ENCODE results near the gene GLI3.

GLI3 gene

DNA sequence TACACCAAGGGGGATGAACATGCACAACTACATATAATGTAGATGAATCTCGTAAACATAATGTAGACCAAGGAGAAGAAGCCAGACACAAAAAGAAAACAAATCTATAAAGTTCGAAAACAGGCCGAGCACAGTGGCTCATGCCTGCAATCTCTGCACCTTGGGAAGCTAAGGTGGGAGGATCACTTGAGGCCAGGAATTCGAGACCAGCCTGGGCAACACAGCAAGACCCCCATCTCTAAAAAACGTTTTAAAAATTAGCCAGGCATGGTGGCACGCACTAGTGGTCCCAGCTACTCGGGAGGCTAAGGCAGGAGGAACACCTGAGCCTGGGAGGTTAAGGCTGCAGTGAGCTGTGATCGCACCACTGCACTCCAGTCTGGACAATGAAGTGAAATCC lies 68.5 kb downstream of the GLI3 start:
- no peak for FAIRE-seq

DNA sequence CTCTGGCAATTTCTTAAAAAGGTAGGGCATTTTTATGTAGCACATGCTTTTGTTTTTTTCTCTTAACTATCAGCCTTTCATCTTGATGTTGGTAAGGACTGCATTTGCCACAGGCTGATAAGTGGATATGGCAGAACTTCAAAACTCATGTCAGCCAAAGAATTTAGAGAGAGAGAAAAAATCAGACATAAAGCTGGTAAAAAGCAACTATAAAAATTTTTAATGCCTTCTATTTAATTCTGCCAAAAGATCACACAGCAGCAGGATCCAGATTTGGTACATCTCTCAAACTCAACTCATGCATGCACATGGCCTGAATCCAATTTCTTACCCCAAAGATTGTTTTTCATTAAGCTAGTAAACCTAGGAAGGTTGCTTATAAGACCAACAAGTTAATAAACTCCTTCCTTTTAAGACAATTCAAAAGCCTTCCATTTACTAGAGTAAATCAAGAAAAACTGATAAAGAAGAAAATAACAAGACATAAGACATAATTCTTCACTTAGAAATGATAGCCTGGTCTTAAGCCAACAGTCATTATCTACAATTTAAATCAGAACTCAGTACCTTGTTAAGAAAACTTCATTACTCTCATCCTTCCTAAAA lies 69.3 kb downstream of the GLI3 start:
- FAIRE-seq, result no peak

DNA sequence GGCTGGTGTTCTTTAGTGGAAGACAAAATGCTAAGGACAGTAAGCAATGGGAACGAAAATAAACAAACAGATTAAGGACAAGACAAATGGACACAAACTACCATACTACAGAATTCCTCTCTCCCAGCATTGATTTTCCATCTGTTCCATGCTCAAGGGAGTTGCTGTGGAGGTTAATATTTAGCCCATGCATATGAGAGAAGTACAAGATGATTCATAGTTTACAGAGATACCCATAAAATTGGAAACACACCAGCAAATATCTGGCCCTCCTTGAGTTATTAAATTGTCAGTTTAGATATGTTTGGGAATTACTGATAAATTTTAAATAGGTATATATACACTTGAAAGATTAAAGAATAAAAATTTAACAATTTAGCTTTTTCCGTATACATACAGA lies 69.8 kb downstream of the GLI3 start:
- no peak for FAIRE-seq

DNA sequence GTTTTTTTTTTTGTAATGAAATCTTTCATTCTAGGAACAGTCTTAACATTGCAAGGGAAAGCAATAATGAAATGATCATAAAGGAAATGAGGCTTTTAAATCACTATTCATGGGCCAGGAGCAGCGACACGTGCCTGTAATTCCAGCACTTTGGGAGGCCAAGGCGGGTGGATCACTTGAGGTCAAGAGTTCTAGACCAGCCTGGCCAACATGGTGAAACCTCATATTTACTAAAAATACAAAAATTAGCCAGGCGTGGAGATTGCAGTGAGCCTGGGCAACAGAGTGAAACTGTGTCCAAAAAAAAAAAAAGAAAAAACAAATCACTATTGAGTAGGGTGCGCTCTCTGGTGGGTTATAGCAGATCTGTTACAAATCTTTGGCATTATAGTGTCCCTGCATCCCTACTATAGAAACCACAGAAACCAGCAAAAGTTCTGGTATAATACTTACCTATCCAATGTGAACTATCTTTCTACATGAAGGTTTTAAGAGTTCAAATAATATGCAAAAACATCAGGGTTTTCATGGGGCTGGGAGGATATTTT lies 72.1 kb downstream of the GLI3 start:
- FAIRE-seq, result no peak

DNA sequence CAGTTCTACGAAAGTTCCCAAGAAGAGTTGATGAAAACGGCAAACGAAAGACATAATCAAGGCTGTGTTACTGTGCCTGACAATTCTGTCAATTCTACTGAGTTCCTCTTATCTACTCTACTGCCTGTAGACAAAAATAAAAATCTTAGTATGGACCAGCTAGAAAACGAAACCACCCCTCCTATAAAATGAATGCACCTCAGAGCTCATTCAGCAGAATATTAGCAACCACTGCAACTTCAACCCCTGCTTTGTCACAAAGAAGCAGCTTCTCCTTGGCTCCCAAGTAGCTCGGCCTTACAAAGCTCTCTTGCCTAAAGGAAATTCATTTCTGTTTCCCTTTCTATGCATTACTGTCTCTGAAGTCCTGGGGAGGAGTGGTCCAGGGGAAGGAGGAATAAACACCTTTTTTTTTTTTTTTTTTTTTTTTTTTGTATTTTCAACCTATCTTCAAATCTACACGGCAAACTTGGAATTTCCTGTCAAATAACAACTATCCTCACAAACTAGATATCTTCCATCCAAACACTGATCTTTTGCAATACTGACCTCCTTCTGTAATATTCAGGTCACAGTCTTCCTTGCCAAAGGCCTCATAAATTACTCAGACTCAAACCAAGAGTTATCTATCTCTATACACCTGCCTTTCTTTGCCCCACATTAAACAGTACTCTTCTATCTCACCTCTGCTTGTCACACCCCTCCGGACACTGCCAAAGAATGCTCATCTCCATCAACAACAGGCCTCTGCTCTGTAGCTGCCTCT lies 74.3 kb downstream of the GLI3 start:
- FAIRE-seq, result no peak

DNA sequence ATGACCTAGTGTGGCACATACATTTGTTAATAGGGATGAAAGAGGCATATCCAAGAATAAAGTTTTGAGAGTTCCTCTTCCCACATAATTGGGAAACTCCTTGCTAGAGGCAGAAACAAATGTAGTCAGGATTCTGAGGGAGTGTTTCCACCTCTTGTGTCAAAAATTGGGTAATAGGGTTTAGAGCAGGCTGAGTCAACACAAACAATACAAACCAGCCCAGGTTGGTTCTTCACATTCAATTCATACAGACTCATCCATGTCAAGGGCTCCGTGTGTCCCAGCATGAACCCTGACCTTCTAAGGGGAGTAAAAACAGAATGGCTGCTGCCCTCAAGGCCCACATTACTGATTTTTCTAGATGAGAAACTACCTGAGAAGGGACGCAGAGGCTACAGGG lies 75.3 kb downstream of the GLI3 start:
- FAIRE-seq, result no peak

DNA sequence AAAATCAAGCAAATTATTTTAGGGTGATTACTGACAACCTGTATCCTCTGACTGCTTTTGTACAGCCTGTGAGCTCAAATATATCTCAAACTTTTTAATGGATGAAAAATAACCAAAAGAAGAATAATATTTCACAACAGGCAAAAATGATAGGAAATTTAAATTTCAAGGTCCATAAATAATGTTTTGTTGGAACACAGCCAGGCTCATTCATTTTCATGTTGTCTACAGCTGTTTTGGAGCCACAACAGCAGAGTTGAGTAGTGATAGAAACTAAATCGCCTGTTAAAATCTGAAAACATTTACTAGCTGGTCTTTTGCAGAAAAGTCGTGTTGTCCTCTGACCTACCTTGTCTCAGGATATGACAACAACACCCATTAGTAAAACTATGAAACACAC lies 75.9 kb downstream of the GLI3 start:
- FAIRE-seq, result no peak

DNA sequence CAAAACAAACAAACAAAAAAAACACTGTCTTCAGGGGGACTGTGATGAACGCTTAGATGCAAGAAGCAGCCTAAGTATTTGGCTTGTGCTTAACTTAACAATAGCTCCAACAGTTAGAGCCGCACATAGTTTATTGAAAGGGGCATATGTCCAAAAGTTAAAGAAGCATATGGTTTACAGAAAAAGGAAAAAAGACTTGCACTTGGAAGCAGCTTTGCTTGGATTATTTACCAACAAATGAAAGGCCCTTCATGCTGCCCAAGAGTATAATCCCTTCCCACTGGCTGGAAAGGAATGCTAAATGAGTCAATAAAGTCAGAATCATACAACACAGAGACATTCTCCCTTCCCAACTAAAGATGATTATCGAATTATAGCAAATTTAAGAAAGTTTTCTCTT lies 77.9 kb downstream of the GLI3 start:
- FAIRE-seq, result no peak

DNA sequence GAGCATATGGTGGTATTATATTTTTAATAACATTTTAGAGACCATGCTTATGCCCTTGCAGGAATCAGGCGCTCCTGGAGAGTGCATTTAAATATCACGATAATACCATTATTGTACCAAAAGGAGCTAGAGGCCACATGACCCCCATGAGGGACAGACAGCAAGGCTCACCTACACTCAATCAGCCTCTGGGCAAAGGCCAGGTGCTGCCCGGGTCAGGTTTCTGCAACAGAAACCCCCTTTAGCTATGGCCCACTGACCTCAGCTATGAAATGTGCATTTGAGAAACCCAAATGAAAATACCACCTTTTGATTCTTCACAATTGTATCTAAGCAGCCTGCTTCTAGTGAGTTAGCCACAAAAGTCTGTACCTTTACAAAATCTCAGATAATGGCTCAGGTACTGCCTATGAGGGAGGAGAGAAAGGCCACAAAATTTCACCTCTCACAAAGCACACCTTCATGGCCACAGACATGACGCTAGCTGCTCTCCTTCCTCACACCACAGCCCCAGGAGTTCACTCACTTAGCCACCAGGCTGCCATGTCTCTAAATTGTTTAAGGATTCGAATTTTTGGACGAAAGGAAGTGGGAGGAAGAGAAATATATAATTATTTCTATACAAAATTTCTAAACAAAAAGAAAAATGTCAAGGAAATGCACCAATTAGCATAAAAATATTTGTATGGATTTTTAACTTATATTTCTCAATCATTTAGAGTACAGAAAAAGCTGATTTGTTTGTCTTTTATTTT lies 79.9 kb downstream of the GLI3 start:
- no peak for FAIRE-seq

DNA sequence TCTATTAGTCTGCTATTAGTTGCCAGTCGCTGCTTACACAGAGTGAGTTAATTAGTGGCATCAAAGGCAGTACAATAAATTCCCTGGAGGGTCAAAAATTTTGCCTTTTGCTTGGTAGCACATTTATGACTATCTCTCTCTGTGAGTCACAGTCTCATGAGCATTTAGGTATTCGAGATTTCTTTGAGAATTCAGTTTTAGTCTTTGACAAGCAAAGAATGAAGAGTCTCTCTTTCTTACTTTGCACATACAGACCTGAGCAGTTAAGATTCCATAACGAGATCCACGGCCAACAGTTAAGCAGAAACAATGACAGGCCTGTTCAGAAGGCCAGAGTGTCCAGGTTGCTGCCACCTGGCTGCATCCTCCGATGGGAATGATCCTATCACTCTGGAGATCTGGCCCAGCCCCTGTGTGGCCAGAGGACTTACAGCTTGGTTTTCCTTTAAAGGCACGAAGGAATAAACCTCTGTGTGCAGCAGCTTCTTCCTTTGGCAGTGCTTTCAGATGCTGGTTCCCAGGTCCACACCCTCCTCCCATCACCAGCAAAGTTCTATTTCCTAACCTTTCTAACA lies 80.6 kb downstream of the GLI3 start:
- FAIRE-seq, result no peak

DNA sequence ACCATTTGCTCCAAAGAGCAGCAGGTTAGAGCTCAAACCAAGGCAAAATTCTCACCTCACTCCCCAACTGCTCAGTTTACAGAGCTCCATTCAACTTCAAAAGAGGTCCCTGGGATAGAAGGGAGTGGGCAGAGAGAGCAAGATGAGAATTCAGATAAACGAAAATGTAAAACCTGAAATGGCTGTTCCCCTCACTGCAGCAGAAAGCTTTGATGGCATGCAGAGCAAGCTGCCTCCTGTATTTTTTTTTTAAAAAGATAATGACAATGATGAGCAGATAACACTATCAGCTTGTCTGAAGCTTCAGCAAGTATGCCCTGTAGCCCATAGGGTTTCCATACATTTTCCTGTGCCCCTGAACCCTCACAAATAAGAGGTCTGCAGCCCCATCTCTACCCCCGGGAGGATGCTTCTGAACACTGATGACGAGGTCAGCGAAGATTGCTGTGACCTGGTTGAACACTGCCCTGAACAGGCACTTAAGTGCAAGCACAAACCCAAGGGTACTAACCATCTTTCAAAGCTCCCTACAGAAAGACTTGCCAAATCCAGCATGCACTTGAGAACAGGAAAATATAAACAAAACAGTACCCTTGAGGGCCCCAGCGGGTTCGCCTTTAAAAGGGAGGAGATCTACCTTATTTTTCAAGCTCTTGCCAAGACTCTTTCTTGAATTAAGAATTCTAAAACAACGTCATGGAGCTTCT lies 81.3 kb downstream of the GLI3 start:
- FAIRE-seq, result no peak

DNA sequence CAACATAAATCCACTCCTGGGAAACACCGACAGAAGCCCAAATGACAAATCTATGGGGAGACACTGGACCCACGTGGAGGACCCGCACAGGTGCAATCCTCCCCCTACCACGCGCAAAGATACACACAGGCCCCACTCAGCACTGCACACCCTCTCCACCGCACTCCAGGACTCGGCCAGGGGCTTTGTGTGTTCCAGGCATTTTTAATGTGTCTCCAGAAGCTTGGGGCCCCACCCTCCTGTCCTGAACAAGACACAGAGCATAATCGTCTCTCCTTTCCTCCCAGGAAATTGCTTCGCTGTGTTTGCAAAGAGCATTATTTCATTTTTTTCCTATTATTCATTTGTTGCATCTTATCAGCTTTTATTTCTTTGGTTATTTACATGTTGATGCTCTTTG lies 82.8 kb downstream of the GLI3 start:
- no peak for FAIRE-seq

DNA sequence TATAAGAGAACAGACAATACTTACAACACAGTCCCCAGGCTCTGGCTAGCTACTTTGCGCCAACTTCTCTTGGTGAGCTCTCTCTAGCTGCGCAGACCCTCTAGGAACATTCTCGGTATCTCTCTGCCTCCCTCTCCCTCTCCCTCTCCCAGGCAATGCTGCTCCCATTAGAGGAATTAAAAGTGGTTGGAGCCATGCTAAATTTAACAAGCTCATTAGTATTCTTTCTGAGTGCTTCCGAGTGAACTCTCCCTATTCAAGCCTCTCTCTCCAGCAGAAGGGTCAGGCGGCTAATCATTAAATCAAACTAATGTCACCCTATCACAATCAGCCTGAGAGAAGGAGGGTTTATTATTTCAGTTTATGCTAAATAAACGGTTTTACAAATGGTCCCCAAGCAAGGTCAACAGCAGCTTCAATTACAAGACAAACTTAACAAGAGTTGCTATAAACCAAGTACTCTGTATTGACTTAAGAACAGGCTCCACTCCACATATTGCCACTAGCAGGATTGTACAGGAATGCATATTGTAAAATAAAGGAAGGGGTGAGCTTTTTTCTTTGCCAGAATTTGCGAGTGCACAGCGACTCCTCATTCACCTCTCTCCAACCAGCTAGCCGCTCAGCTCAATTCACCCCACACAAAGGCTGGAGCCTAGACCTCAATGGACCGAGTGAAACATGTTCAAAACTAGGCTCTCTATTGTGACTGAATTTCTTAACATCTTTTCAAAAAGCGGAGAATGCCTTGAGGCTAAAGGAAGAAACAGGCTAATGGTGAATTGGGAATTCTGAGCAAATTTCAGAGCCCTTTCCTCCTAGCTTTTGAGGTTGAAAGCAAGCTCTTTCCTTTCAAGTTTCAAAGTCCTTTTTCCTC lies 84.4 kb downstream of the GLI3 start:
- no peak for FAIRE-seq

DNA sequence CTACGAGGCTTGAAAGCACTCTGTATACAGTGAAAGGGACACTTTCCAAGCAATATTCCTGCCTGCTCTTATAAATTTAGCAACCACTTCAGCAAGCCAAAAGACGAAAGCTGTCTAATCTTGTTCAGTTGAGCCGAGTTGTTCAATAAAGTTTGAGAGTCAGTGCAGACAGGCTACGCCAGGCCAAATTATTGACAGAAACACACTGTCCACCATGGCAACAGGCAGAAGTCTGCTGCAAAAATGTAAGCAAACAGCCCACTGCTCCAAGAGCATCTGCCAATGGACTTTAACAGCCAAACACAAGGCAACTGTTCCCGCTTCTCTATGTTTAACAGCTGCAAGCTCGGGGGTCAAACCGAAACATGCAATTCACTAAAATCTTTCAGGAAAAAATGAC lies 85.7 kb downstream of the GLI3 start:
- peak; percentile 41 for FAIRE-seq

DNA sequence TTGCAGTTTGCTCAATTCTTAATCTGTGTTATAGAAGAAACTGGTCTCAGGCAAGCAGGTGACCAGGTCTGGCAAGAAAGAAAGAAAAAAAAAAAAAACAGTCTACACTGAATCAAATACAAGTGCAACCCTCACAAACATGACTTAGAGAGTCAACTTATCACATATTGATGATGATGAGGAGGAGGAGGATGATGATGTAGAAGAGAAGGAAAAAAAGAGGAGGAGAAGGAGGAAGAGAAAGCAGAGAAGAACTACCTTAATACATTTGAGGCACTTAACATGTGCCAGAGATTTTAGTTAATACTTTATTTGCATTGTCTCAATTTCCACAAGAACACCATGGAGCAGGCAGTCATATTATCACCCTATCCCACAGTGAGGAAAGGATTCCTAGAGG lies 91.5 kb downstream of the GLI3 start:
- FAIRE-seq, result no peak

DNA sequence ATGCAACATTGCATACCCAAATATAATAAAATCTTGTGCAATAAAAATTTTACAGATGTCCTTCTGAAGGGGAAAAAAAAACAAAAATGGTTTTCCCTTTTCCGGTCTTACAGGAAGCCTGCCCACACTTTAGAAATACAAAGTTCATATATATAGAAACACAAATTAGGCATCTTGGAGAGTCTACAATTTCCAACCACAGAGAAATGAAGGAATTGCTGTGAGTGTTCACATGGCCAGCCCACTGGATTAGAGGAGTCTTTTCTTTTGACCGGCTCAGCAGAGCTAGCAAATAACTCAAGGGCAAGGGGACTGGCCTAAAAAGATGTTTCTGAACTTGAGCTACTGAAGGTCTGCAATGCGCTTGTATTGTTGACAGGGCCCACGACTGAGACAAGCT lies 92.4 kb downstream of the GLI3 start:
- FAIRE-seq, result no peak

DNA sequence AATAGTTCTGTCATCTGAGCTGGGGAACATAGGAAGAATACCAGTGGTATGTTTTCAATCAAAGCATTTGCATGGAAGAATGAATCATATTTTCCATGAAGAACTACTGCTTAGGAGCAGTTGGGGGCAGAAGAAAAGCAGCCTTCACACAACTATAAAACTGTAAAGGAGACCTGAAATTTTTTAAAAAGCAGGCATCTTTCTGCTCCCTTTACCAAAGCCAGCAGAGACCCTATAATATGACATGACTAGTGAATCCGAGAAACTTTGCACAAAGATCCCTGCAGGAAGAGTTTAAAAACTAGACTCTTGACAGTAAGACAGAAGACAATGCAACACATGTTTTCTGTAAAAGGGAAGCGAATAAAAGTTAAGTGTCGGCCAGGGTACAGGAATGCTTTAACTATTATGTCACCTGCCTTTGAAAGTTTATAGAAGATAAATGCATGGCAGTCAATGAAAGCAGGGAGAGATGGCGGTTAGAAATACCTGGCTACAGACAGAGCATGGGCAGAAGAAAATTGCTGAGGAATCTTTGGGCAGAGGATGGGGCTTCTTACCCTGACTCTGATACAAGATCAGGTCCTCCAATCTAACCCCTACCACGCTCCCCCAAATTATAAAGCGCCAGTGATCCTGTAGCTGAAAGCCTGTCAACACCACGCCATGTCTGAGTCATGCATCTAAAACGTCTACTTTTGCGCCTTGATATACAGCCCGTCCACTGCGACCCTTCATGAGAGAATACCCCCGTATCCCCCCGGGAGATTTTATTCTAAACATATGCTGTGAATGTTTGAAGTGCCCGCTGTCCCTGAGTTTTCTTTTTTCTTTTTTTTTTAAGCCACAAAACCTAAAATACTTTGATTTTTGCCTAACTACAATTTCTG lies 93.1 kb downstream of the GLI3 start:
- no peak for FAIRE-seq

DNA sequence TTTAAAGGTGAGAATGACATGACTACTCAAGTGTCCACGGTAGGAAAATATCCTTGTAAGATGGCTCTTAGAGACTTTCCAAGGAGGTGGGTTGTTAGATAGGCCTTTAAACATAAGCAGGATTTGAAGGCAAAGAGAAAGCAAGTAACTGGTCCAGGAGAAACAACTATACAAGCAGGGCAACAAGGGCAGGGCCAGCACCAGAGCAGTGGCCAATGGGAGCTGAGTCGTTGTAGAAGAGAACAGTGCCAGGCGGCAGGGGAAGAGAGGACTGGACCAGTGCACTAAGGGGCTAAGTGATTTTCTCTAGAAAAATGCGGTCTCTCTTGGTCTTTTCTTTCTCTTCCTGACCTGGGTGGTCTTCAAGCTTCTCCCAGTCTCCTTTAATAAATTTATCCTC lies 94.9 kb downstream of the GLI3 start:
- no peak for FAIRE-seq

DNA sequence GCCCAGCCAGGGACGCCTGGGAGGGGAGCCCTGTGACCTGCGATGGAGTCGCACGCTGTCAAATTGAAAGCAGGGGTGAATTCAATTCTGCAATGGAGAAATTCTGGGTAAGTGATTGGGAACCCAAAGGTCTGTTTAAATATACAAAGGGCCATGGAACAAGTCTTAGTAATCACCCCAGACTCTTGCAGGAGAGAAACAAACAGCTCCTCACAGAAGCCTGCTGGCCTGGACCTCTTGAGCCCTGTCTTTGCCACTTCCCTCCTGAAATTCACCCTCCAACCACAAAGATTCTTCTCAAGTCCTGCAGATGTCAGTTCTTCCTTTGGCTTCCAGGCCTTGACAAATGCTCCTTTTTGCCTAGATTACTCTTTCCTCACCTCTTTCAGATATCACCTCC lies 97.3 kb downstream of the GLI3 start:
- FAIRE-seq, result no peak

DNA sequence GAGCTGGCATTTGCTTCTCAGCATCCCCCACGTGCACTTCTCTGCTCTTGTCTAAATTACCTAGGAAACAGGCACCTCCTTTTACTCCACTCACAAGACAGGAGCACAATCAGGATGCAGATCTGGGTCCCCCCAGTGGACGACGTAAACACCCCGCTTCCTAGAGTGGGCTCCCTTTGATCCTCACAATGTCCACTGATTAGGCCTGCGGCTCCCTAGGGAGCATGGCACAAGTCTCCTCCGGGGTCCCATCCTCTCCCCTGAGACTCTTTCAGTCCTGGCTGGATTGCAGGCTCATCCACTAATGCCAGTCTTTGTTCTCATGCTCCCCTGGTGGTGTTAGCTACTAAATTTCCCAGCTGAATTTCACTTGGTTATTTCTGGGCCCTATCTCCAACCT lies 98.3 kb downstream of the GLI3 start:
- FAIRE-seq, result no peak

DNA sequence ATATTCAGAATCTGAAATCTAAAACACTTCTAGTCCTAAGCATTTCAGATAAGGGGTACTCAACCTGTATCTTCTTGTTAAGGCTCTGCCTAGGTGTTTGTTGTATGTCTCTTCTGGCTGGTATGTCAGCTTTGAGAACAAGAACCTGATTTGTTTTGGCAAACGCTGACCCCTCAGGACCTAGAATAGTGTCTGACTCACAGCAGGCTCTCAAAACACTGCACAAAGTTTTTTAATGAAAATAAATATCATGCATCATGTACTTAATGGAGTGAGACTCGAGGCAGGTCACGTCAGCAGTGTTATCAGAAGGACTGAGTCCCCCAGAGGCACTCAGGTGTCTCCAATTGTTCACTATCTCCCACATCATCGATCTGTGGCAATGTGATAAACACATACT lies 99.1 kb downstream of the GLI3 start:
- no peak for FAIRE-seq

All from endometrium (tissue), 2 donors.